A549 (cell line): Measurements from ENCODE around the gene CEND1. TPM values are rescaled to one million over a fixed set of nuclear protein-coding genes. Genes with fewer than 3 reads are reported as not detected.

Experiments used
- ATAC-seq, 2 experiments: fragments of 200-7000 bp in 1 of 2; fragments of >200 bp in 1 of 2; cut with Nextera tagmentation in 1 of 2; cut with Tn5 transposase in 1 of 2; 3 replicates each; pipeline versions ENCODE4 v1.8.0 to v1.9.1; 2018 to 2020; ENCODE audit warnings: mild to moderate bottlenecking in 1 of 2, moderate library complexity in 1 of 2
- CTCF ChIA-PET: fragments of 300-600 bp; sonication (Branson Sonifier 250); formaldehyde crosslinking; extraction: SDS; loops from one replicate; lab custom pipeline; 2021; ENCODE audit warnings: antibody characterized with exemption, inconsistent platforms; lab: Yijun Ruan, JAX
- POLR2A ChIA-PET: fragments of 350-600 bp; formaldehyde crosslinking; extraction: SDS; loops from one replicate; lab custom pipeline; 2021; ENCODE audit warnings: antibody characterized with exemption, inconsistent platforms; lab: Yijun Ruan, JAX
- DNase-seq, 2 experiments: peaks; one replicate each; pipeline versions ENCODE4 v3.0.0 to v3.0.0-alpha.2; 2011 to 2016; ENCODE audit warnings: low read depth in 1 of 2, low spot score in 1 of 2
- FAIRE-seq: peaks from 2 replicates; lab custom pipeline; 2011; peaks lifted over from hg19 to GRCh38; lab: Jason Lieb, UNC
- H3K27ac ChIP-seq, 2 experiments: fragments of >200 bp; sonication (Bioruptor Twin); formaldehyde crosslinking; 3 replicates each; pipeline ENCODE4 v1.5.1; 2016 to 2017
- H3K4me1 ChIP-seq: fragments of >200 bp; sonication (Bioruptor Twin); formaldehyde crosslinking; 3 replicates; pipeline ENCODE4 v1.6.1; 2016
- H3K4me2 ChIP-seq: fragments of >200 bp; sonication (Bioruptor Twin); formaldehyde crosslinking; 3 replicates; pipeline ENCODE4 v1.6.1; 2016
- H3K4me3 ChIP-seq: fragments of >200 bp; sonication (Bioruptor Twin); formaldehyde crosslinking; 3 replicates; pipeline ENCODE4 v1.5.1; 2016
- H3K9me3 ChIP-seq: fragments of >200 bp; sonication (Bioruptor Twin); formaldehyde crosslinking; 3 replicates; pipeline ENCODE4 v1.6.1; 2016
- CBX2 ChIP-seq: fragments of 200-600 bp; sonication (generic); IDR thresholded peaks from 2 replicates; pipeline ENCODE4 v1.6.1; 2016; ENCODE audit warnings: low read depth, mild to moderate bottlenecking, borderline replicate concordance
- CEBPB ChIP-seq, 2 experiments: fragments of >200 bp in 1 of 2; sonication (Bioruptor Twin) in 1 of 2; formaldehyde crosslinking in 1 of 2; IDR thresholded peaks; 2 replicates each; pipeline ENCODE4 v1.6.1; 2012 to 2016
- FOSB ChIP-seq: fragments of 250-450 bp; sonication (Bioruptor Pico); IDR thresholded peaks from 2 replicates; pipeline ENCODE4 v1.5.0; 2020; ENCODE audit warnings: mild to moderate bottlenecking, moderate library complexity
- JUNB ChIP-seq: fragments of >200 bp; sonication (Bioruptor Twin); formaldehyde crosslinking; IDR thresholded peaks from 2 replicates; pipeline ENCODE4 v1.6.1; 2016
- KDM5A ChIP-seq: fragments of 200-600 bp; sonication (generic); IDR thresholded peaks from 2 replicates; pipeline ENCODE4 v1.6.1; 2016; ENCODE audit warnings: antibody characterized with exemption, mild to moderate bottlenecking
- RAD21 ChIP-seq, 2 experiments: fragments of >200 bp in 1 of 2; sonication (Bioruptor Twin) in 1 of 2; formaldehyde crosslinking in 1 of 2; IDR thresholded peaks in 1 of 2; conservative IDR thresholded peaks in 1 of 2; 2 replicates in 1 of 2; 3 replicates in 1 of 2; pipeline ENCODE4 v1.6.1; 2012 to 2018; ENCODE audit warnings: inconsistent platforms in 1 of 2
- RNF2 ChIP-seq: fragments of 200-600 bp; sonication (generic); IDR thresholded peaks from 2 replicates; pipeline ENCODE4 v1.6.1; 2016; ENCODE audit warnings: low read depth, mild to moderate bottlenecking, antibody characterized with exemption, moderate library complexity, borderline replicate concordance
- TP53 ChIP-seq: fragments of 250-450 bp; sonication (Bioruptor Pico); IDR thresholded peaks from 2 replicates; pipeline ENCODE4 v1.5.0; 2021; ENCODE audit warnings: mild to moderate bottlenecking, moderate library complexity
- ZSCAN20 ChIP-seq: fragments of 250-450 bp; sonication (Bioruptor Pico); IDR thresholded peaks from 2 replicates; pipeline ENCODE4 v1.8.0; 2022; ENCODE audit warnings: mild to moderate bottlenecking, moderate library complexity
- WGBS: methylation state at CpG from one replicate; pipeline ENCODE4 v1.1.6; 2017; ENCODE audit errors: missing lambda C conversion rate; 5-methylcytosine and 5-hydroxymethylcytosine counted together
- polyA plus RNA-seq, 4 experiments: library from polyadenylated mRNA; depleted of rRNA in 3 of 4; stranded (reverse); fragments of >200 nt; fragmentation: RNase III in 1 of 4; extraction: RNeasy Plus Mini Kit Qiagen cat#74134 plus additional on column Dnase treatment in 1 of 4; gene quantifications; 2 replicates in 3 of 4; 3 replicates in 1 of 4; pipeline ENCODE4 v1.2.3, GENCODE V29; 2011 to 2017
- TF ChIP-seq, protein P1 (sequence below): fragments of 250-450 bp; sonication (Bioruptor Pico); IDR thresholded peaks from 2 replicates; pipeline ENCODE4 v1.5.0; 2020; ENCODE audit warnings: low read depth, mild to moderate bottlenecking, moderate library complexity
- TF ChIP-seq, protein P2 (sequence below): fragments of 200-600 bp; sonication (generic); IDR thresholded peaks from 2 replicates; pipeline ENCODE4 v1.6.1; 2016; ENCODE audit warnings: antibody characterized with exemption, mild to moderate bottlenecking, moderate library complexity
- TF ChIP-seq, protein P3 (sequence below): IDR thresholded peaks from 2 replicates; pipeline ENCODE4 v1.6.1; 2012; ENCODE audit warnings: low read depth, borderline replicate concordance
- TF ChIP-seq, protein P4 (sequence below): fragments of >200 bp; sonication (Bioruptor Twin); formaldehyde crosslinking; IDR thresholded peaks from 3 replicates; pipeline ENCODE4 v1.5.1; 2016
- TF ChIP-seq, protein P5 (sequence below): IDR thresholded peaks from 2 replicates; pipeline ENCODE4 v1.6.1; 2012

Gene CEND1
- polyA plus RNA-seq, 2 of the 4 experiments (the other 2 are of a cell fraction): 1.0 TPM; not detected in 1

DNA sequence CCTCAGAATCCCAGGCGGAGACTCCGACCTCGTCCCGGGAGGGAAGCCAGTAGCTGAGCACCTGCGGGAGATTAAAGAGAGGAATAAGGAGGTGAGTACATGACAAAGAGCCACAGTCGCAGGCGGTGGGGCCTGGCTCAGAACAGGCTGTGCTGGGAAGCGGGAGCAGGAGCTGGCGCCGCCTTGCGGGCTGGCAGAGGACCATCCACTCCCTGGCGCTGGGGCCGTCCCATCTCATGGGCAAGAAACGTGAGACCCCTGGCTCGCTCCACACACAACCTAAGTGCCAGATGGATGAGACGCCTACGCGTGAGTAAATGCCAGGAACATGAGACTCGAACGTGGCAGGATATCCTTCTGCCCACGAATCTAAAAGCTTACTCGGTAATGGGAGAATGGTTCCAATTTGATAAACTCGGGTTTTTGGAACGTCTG, 6.3 kb downstream of the CEND1 start (continued):
- TF ChIP-seq, protein P1, sequence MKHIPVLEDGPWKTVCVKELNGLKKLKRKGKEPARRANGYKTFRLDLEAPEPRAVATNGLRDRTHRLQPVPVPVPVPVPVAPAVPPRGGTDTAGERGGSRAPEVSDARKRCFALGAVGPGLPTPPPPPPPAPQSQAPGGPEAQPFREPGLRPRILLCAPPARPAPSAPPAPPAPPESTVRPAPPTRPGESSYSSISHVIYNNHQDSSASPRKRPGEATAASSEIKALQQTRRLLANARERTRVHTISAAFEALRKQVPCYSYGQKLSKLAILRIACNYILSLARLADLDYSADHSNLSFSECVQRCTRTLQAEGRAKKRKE: no peak
- TF ChIP-seq CBX2: no peak
- TF ChIP-seq, all 56 proteins: peak for 0

DNA sequence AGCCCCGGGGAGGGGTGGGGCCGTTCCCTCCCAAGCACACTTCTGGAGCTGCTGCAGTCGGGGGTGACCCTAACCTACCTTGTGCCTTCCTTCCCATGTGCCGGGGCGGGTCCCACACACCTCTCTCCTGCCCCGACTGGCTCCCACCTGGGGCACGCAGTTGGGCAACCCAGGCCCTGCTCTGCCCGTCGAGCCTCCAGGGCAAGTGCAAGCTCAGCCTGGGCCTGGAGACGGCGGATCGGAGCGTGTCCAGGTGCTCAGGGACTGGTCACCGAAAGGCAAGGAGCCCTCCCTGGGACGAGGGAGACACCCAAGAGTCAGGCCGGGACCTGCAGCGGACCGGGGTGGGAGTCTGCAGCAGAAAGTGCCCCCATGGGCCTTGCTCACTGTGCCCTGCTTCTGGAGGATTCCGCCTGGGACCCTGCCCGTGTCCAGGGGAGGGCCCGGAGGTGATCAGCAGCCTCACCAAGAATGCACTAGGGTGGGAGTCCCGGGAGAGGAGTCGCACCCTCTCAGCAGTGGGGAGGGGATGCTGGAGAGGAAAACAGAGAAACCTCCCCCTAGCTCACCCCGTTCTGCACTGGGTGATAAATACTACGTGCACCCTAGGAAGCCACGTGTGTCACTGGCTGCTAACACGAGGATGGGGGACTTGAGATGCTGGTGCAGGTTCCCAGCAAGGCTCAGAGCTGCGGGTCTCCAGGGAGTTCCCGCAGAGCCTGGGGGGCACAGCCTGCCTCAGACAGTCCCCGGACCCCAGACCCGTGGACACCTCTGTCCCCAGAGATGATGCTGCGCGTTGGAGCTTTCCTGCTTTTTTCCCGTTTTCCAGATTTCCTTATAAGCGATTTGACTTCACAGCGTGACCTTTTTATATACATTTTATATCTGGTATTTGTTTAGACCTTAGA, 7.4 kb downstream of the CEND1 start:
- Histone ChIP-seq H3K4me3 (no peak overlapping the region), H3K27ac (no peak overlapping the region), H3K9me3 (no peaks in the 10 kb centered on the region), H3K4me1 (peaks cover 7% of the 10 kb centered on the region), H3K4me2 (no peak overlapping the region)
- TF ChIP-seq FOSB (CRISPR knock-in tag): no peak
- no peak for TF ChIP-seq ZSCAN20
- TF ChIP-seq, protein P2, sequence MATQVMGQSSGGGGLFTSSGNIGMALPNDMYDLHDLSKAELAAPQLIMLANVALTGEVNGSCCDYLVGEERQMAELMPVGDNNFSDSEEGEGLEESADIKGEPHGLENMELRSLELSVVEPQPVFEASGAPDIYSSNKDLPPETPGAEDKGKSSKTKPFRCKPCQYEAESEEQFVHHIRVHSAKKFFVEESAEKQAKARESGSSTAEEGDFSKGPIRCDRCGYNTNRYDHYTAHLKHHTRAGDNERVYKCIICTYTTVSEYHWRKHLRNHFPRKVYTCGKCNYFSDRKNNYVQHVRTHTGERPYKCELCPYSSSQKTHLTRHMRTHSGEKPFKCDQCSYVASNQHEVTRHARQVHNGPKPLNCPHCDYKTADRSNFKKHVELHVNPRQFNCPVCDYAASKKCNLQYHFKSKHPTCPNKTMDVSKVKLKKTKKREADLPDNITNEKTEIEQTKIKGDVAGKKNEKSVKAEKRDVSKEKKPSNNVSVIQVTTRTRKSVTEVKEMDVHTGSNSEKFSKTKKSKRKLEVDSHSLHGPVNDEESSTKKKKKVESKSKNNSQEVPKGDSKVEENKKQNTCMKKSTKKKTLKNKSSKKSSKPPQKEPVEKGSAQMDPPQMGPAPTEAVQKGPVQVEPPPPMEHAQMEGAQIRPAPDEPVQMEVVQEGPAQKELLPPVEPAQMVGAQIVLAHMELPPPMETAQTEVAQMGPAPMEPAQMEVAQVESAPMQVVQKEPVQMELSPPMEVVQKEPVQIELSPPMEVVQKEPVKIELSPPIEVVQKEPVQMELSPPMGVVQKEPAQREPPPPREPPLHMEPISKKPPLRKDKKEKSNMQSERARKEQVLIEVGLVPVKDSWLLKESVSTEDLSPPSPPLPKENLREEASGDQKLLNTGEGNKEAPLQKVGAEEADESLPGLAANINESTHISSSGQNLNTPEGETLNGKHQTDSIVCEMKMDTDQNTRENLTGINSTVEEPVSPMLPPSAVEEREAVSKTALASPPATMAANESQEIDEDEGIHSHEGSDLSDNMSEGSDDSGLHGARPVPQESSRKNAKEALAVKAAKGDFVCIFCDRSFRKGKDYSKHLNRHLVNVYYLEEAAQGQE: no peak
- TF ChIP-seq, protein P3, sequence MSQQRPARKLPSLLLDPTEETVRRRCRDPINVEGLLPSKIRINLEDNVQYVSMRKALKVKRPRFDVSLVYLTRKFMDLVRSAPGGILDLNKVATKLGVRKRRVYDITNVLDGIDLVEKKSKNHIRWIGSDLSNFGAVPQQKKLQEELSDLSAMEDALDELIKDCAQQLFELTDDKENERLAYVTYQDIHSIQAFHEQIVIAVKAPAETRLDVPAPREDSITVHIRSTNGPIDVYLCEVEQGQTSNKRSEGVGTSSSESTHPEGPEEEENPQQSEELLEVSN: no peak
- FAIRE-seq: no peak
- ATAC-seq: no peak
- 86% methylated on average over 27 of the region's 36 CpGs for WGBS
- ChIA-PET POLR2A (no interaction called here), CTCF (interaction anchor here (0.9 to 2.2 kb wide), 8 partner anchors 9 to 86 kb away, joined by 3 to 14 read pairs (median 6); partner anchors contain the start of gene SLC25A22)
- no peak for DNase-seq

DNA sequence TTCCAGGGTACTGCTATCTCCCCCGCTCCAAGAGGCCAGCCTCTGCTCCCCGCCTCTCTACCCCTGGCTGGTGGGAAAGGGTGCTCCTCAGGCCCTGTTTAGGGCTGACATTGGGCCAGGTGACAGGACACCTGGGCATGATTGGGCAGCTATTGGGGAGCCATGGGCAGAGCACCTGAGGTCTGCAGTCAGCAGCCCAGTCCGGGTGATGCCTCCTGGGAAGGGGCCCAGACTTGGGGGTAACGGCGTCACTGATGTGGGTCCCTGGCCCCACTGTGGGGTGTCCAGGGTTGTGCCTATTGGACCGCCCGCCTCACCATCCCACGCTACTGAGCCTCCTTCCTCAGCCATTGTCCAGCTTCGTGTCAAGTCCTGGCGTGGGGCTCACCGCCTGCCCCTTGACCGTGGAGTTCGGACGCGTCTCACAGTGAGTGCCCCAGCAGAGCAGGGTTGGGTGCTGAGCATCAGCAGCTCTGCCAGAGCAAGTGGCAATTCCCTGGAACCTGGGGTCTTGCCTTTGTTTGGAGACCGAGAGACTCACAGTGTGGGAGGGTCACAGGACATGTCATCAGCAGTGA, 9.8 kb downstream of the CEND1 start:
- ChIA-PET CTCF (interaction anchor here (1.2 to 5.7 kb wide), 2 partner anchors 15 to 57 kb away, joined by 3 to 44 read pairs; no protein-coding TSS in a partner anchor), POLR2A (no interaction called here)
- 95% methylated on average over 13 of the region's 16 CpGs for WGBS
- Histone ChIP-seq H3K27ac (no peak overlapping the region), H3K4me3 (no peak overlapping the region), H3K4me2 (no peak overlapping the region), H3K4me1 (peaks cover 21% of the 10 kb centered on the region), H3K9me3 (no peaks in the 10 kb centered on the region)
- TF ChIP-seq TP53 (CRISPR knock-in tag) (no peak), RNF2 (no peak), JUNB (no peak), RAD21 (conservative IDR thresholded peaks at IDR 0.05 in 1 of 2, IDR thresholded peaks at IDR 0.05 in 1 of 2) (no peak), CEBPB (IDR thresholded peaks at IDR 0.05) (no peak), KDM5A (no peak)
- TF ChIP-seq, protein P4, sequence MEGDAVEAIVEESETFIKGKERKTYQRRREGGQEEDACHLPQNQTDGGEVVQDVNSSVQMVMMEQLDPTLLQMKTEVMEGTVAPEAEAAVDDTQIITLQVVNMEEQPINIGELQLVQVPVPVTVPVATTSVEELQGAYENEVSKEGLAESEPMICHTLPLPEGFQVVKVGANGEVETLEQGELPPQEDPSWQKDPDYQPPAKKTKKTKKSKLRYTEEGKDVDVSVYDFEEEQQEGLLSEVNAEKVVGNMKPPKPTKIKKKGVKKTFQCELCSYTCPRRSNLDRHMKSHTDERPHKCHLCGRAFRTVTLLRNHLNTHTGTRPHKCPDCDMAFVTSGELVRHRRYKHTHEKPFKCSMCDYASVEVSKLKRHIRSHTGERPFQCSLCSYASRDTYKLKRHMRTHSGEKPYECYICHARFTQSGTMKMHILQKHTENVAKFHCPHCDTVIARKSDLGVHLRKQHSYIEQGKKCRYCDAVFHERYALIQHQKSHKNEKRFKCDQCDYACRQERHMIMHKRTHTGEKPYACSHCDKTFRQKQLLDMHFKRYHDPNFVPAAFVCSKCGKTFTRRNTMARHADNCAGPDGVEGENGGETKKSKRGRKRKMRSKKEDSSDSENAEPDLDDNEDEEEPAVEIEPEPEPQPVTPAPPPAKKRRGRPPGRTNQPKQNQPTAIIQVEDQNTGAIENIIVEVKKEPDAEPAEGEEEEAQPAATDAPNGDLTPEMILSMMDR: no peak
- TF ChIP-seq, protein P5, sequence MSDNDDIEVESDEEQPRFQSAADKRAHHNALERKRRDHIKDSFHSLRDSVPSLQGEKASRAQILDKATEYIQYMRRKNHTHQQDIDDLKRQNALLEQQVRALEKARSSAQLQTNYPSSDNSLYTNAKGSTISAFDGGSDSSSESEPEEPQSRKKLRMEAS: no peak
- TF ChIP-seq, protein P3: no peak
- ATAC-seq: no peak
- DNase-seq: no peak
- no peak for FAIRE-seq
